GM18517 (cell line): Measurements from ENCODE around the gene FNDC8.
"Not testable (repeated sequence)": the region's sequence is repeated elsewhere in the genome, so short reads cannot be mapped to it uniquely, and the experiment has no call there.

Source experiments
- ATAC-seq: cut with Tn5 transposase; IDR thresholded peaks from one replicate; pipeline ENCODE4 v1.9.1; 2021; ENCODE audit warnings: mild to moderate bottlenecking, moderate library complexity; ENCODE audit not compliant: unreplicated experiment

Gene FNDC8

DNA sequence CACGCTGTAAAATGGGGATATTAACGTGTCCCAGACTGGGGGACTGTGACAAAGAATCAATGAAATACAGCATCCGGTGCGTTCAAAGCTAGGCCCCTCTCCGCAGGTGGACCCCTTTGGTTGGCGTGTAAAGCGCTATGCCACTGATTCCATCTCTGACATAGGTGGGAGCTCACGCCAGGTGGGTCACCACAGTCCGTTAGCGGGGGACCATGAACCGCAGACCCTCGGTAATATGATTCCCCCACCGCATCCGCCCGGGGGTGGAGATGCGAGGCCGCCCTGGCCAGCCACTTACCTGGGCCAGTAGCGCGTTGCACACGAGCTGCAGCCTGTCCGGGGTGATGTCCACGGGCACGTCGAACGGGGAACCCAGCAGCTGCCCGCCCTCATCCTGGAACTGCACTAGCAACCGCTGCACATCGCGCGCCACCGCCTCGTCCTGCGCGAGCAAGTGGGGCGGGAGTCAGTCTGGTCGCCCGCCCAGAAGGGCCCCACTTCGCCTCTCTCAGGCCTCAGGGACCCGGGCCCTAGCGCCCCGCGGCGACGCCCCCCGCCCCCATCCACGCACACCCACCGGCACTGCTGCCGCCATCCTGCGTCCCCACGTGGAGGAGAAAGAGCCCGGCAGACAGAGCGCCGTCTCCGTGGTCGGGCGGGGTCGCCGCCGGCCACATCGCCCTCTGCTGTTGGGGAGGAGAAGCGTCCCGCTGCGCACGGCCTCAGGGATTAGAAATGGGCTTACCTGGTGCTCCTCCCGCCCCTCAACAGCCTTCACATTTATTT is 20.5 kb downstream of the FNDC8 start, which contains the start of gene NLE1:
TSS of gene NLE1 (minus strand) at position 623 of the 786 bp plus-strand sequence. CDS start at position 595, 28 bp downstream.
- peak; percentile 67 for ATAC-seq

DNA sequence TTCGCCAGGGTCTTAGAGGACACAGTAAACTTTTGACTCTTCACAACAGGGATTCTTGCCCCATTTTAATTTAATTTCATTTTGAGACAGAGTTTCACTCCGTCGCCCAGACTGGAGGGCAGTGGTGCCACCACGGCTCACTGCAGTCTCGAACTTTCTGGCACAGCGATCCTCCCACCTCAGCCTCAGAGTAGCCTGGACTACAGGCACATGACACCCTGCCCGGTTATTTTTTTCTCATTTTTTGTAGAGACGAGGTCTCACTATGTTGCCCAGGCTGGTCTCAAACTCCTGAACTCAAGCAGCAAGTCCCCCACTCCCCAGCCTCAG is 21.0 kb downstream of the FNDC8 start:
- no peak for ATAC-seq

DNA sequence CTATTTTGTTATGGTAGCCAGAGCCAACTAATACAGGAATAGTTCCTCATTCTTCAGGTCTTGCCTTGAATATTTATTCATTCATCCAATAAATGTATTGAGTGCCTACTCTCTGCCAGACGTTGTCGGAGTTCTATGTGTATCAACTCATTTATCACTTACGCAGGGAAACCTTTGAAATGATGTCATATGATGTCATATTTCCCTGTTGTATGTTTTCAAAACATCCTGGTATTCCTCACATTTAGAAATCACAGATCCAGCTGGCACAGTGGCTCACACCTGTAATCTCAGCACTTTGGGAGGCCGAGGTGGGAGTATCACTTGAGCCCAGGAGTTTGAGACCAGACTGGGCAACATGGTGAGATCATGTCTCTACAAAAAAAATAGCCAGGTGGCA is 23.4 kb downstream of the FNDC8 start:
- no peak for ATAC-seq

GRCh38 chr17:35146214-35146833 is 24.9 kb downstream of the FNDC8 start:
- ATAC-seq: no peak

GRCh38 chr17:35147375-35147905 is 26.0 kb downstream of the FNDC8 start, which contains the start of gene UNC45B:
UNC45B (plus strand) TSS chr17:35147817; CDS start chr17:35148264, 447 bp downstream.
- no peak for ATAC-seq

DNA sequence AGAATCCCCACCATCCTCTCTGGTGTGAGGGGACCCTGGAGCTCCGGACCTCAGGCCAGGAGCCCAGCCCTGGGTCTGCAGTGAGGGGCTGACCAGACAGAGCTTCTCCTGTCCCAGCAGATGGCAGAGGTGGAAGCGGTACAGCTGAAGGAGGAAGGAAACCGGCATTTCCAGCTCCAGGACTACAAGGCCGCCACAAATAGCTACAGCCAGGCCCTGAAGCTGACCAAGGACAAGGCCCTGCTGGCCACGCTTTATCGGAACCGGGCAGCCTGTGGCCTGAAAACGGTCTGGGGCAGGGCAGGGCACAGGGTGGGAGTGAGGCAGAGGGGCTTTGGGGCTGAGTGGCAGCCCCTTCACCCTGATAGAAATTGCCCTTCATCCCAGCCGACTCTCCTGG is 26.7 kb downstream of the FNDC8 start:
- ATAC-seq: no peak

DNA sequence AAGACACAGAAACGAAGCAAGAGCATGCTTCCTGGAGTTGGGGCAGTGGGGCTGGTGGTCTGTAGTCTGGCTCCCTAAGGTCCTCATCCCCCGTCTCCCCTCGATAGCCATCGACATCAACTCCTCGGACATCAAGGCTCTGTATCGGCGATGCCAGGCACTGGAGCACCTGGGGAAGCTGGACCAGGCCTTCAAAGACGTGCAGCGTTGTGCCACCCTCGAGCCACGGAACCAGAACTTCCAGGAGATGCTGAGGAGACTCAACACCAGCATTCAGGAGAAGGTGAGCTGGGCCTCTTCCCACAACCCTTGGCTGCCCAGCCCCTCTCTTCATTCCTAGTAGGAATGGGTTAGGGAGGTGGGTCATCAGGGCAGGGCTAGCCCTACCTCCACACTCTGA is 28.5 kb downstream of the FNDC8 start:
- no peak for ATAC-seq

DNA sequence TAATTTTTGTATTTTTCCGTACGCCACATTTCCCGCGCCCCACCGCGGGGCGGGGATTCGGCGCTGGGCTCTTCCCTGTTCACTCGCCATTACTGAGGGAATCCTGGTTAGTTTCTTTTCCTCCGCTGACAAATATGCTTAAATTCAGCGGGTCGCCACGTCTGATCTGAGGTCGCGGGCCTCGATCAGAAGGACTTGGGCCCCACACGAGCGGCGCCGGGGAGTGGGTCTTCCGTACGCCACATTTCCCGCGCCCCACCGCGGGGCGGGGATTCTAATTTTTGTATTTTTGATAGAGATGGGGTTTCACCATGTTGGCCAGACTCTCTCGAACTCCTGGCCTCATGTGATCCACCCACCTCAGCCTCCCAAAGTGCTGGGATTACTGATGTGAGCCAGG is 29.7 kb downstream of the FNDC8 start:
- not testable (repeated sequence) for ATAC-seq

DNA sequence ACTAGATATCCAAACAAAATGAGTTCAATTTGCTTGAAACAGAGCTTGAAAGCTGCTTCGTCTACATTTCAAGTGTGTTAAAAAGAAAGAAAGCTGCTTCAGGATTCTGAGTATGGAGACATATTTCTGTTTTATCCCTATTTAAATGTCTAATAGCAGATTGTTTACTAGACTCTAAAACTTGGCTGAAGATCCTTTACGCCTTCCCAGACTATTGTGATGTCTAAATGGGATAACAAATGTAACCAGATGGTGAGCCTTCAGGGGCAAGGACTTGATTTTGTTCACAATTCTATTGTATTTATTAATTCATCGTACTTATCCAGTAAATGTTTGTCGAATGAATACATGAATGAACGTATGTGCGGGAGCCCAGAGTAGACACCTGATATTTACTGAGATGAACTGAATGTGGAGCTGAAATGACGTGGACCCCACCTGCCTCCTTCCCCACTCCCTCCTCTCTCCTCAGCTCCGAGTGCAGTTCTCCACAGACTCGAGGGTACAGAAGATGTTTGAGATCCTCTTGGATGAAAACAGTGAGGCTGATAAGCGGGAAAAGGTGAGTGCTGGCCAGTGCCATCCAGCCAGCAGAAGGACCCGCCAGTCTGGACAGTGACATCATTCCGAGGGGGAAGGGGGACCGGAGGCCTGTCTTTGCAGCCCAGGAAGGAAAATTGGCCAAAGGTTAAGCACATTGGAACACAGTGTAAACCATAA is 31.2 kb downstream of the FNDC8 start:
- ATAC-seq: no peak

DNA sequence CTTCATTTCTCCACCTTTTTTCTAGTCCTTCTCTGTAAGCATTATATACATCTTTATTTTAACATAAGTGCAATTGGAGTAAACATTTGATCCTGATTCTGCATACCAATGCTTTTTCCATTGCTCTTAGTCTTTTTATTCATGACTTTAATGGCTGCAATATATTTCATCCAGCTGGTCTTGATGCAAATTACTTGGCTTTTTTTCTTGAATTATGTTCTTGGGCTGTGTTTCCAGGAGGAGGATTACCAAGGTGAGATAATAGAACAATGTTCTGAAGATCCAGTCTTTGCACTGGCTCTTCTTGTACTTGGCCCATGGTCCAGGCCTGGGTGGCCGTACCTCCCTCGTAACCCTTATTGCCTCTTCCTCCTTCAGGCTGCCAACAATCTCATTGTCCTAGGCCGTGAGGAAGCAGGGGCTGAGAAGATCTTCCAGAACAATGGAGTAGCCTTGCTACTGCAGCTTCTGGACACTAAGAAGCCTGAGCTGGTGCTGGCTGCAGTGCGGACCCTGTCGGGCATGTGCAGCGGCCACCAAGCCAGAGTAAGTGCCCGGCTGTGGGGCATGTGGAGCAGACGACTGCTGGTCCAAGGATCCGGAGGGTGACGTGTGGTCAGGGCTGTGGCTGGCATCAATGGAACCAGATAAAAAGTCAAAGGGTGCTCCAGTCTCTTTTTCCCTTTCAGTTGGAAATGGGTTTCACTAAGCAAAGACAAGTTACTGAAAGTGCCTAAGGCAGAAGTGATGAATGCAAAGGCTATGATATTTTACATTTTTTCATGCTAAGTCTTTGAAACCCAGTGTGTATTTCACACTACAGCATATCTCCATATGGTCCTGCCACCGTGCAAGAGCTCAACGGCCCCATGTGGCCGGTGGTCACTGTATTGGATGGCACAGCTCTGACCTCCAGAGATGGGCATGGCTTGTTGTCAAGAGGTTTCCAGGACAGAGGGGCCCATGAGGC is 33.1 kb downstream of the FNDC8 start:
- no peak for ATAC-seq

- ATAC-seq: no peak
Observed at GRCh38 chr17:35155246-35155645, 33.8 kb downstream of the FNDC8 start.

GRCh38 chr17:35159940-35160339 is 38.5 kb downstream of the FNDC8 start:
- ATAC-seq: no peak

DNA sequence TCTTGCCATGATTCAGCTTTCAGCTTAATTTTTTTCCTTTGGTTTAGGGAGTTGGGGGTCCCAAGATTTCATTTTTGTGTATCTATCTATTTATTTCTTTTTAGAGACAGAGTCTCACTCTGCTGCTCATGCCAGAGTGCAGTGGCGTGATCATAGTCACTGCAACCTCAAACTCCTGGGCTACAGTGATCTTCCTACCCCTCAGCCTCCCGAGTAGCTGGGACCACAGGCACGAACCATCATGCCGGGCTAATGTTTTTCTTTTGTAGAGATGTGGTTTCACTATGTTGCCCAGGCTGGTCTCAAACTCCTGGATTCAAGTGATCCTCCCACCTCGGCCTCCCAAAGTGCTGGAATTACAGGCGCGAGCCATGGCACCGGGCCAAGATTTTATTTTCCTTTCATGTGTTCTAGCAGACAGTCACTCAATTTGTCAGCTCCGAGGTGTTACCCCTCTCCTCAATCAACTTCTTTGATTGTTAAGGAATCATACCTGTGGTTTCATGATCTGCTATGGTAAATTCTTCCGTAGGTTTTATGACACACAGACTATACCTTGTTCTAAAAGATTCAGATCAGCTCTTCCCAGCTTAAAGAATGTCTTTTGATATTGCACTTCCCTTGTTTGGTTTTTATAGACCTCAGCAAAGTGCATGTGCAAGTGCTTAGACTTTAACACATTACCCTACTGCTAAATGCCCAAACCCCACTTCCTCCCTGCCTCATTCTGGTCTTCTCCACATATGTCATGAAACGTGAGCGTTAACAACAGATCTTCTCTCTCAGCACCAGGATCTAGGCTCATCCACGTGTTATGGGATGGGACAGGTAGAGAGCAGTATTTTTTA is 39.2 kb downstream of the FNDC8 start:
- no peak for ATAC-seq

GRCh38 chr17:35161281-35161761 is 39.9 kb downstream of the FNDC8 start:
- no peak for ATAC-seq

GRCh38 chr17:35162755-35163154 is 41.3 kb downstream of the FNDC8 start:
- no peak for ATAC-seq

GRCh38 chr17:35163886-35164285 is 42.5 kb downstream of the FNDC8 start:
- no peak for ATAC-seq

GRCh38 chr17:35164716-35165115 is 43.3 kb downstream of the FNDC8 start:
- no peak for ATAC-seq

- no peak for ATAC-seq
Observed at GRCh38 chr17:35166526-35166925, 45.1 kb downstream of the FNDC8 start.

- no peak for ATAC-seq
Observed at GRCh38 chr17:35167046-35167445, 45.6 kb downstream of the FNDC8 start.
